Loucy (cell line): ENCODE measurements around the gene MCC.

Experiments used
- CTCF ChIP-seq: fragments of 200-600 bp; sonication (generic); conservative IDR thresholded peaks from 2 replicates; pipeline ENCODE4 v1.5.1; 2014; ENCODE audit warnings: mild to moderate bottlenecking, antibody characterized with exemption, low read length
- EZH2phosphoT487 ChIP-seq: fragments of 200-600 bp; IDR thresholded peaks from 2 replicates; pipeline ENCODE4 v1.6.1; 2018; ENCODE audit warnings: antibody characterized with exemption, mild to moderate bottlenecking, moderate library complexity, borderline replicate concordance

GRCh38 chr5:113514289-113514635, 26.0 kb upstream of the MCC start:
- TF ChIP-seq CTCF (no peak), EZH2phosphoT487 (no peak)
